HL-60 (cell line): Measurements from ENCODE around the gene JAKMIP1.

Experiments
- DNase-seq, 2 experiments: peaks; one replicate each; pipeline ENCODE4 v3.0.0-alpha.2; 2010 to 2020; ENCODE audit warnings: low read depth in 1 of 2, low spot score in 1 of 2
- H3K27ac ChIP-seq: fragments of 250-450 bp; sonication (Bioruptor Pico); replicated peaks from 2 replicates; pipeline ENCODE4 v1.5.1; 2020; ENCODE audit warnings: mild to moderate bottlenecking, moderate library complexity
- H3K27me3 ChIP-seq: fragments of 250-450 bp; sonication (Bioruptor Pico); 2 replicates; pipeline ENCODE4 v1.5.1; 2021; ENCODE audit warnings: mild to moderate bottlenecking, moderate library complexity; ENCODE audit not compliant: insufficient read depth, poor library complexity, severe bottlenecking
- H3K4me3 ChIP-seq: replicated peaks from 2 replicates; pipeline ENCODE4 v1.5.1; 2011; ENCODE audit warnings: mild to moderate bottlenecking, control low read depth, low read length; ENCODE audit not compliant: insufficient read depth
- GABPA ChIP-seq: IDR thresholded peaks from 2 replicates; pipeline ENCODE4 v1.6.1; 2012; ENCODE audit warnings: low read depth
- POLR2AphosphoS5 ChIP-seq: IDR thresholded peaks from 2 replicates; pipeline ENCODE4 v1.6.1; 2012; ENCODE audit warnings: low read depth
- SPI1 ChIP-seq: IDR thresholded peaks from 2 replicates; pipeline ENCODE4 v1.6.1; 2012; ENCODE audit warnings: low read depth, mild to moderate bottlenecking, borderline replicate concordance
- TF ChIP-seq, protein P1 (sequence below): IDR thresholded peaks from 2 replicates; pipeline ENCODE4 v1.6.1; 2012; ENCODE audit warnings: low read depth; ENCODE audit not compliant: insufficient replicate concordance
- TF ChIP-seq, protein P2 (sequence below): IDR thresholded peaks from one replicate; pipeline ENCODE4 v1.5.1; 2011; ENCODE audit warnings: low read length, control low read depth, inconsistent platforms; ENCODE audit not compliant: insufficient read depth

The JAKMIP1 gene

DNA sequence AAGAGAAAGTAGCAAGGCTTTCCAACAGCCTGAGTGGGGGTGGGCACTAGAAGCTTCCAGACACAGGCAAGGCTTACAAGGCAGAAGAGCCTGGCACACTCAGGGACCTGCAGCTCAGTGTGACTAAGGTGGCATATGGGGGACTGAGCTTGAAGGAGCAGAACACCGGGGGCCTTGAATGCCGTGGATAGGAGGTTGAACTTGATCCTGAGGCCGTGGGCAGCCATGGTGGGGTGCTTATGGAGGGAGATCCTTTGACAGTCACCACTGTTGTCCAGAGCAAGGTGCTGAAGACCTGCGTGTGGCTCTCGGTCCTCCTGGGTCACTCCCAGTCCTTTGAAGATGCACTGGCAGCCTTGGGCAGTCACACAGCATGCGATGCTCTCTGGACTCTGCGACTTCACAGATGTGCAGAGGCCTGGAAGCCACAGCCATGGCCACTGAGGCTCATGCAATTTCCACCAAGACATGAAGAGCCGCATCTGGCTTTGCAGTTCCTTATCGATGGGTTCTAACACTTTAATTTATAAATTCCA, 200.5 kb downstream of the JAKMIP1 start:
- no peak overlapping the region for H3K4me3 ChIP-seq
- H3K27me3 ChIP-seq, result no peaks in the 10 kb centered on the region
- H3K27ac ChIP-seq, result no peak overlapping the region
- DNase-seq, result no peak
- TF ChIP-seq GABPA, result no peak
- TF ChIP-seq SPI1, result no peak
- TF ChIP-seq POLR2AphosphoS5, result no peak
- TF ChIP-seq, protein P1, sequence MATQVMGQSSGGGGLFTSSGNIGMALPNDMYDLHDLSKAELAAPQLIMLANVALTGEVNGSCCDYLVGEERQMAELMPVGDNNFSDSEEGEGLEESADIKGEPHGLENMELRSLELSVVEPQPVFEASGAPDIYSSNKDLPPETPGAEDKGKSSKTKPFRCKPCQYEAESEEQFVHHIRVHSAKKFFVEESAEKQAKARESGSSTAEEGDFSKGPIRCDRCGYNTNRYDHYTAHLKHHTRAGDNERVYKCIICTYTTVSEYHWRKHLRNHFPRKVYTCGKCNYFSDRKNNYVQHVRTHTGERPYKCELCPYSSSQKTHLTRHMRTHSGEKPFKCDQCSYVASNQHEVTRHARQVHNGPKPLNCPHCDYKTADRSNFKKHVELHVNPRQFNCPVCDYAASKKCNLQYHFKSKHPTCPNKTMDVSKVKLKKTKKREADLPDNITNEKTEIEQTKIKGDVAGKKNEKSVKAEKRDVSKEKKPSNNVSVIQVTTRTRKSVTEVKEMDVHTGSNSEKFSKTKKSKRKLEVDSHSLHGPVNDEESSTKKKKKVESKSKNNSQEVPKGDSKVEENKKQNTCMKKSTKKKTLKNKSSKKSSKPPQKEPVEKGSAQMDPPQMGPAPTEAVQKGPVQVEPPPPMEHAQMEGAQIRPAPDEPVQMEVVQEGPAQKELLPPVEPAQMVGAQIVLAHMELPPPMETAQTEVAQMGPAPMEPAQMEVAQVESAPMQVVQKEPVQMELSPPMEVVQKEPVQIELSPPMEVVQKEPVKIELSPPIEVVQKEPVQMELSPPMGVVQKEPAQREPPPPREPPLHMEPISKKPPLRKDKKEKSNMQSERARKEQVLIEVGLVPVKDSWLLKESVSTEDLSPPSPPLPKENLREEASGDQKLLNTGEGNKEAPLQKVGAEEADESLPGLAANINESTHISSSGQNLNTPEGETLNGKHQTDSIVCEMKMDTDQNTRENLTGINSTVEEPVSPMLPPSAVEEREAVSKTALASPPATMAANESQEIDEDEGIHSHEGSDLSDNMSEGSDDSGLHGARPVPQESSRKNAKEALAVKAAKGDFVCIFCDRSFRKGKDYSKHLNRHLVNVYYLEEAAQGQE, result no peak
- TF ChIP-seq, protein P2, sequence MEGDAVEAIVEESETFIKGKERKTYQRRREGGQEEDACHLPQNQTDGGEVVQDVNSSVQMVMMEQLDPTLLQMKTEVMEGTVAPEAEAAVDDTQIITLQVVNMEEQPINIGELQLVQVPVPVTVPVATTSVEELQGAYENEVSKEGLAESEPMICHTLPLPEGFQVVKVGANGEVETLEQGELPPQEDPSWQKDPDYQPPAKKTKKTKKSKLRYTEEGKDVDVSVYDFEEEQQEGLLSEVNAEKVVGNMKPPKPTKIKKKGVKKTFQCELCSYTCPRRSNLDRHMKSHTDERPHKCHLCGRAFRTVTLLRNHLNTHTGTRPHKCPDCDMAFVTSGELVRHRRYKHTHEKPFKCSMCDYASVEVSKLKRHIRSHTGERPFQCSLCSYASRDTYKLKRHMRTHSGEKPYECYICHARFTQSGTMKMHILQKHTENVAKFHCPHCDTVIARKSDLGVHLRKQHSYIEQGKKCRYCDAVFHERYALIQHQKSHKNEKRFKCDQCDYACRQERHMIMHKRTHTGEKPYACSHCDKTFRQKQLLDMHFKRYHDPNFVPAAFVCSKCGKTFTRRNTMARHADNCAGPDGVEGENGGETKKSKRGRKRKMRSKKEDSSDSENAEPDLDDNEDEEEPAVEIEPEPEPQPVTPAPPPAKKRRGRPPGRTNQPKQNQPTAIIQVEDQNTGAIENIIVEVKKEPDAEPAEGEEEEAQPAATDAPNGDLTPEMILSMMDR, result no peak

DNA sequence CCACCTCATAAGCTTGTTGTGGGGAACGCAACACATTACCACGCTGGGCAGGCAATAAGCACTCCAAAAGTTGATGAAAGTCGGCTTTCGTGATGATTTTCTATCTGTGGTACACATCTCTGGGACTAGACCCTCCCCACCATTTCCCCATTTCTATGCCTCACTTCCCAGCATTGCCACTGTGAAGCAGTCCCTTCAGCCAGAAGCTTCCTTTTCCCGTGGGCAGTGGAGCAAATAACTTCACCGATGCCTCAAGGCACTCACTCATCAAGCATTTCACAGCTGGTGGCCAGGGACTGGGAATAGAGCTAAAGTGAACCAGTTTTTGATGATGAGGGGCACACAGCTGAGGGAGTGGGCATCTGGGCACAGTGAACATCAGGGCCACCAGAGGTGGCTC, 201.0 kb downstream of the JAKMIP1 start:
- Histone ChIP-seq H3K27me3 (no peaks in the 10 kb centered on the region), H3K27ac (no peak overlapping the region), H3K4me3 (no peak overlapping the region)
- no peak for DNase-seq
- TF ChIP-seq, protein P2, result no peak
- TF ChIP-seq, protein P1, result no peak
- no peak for TF ChIP-seq GABPA
- TF ChIP-seq POLR2AphosphoS5, result no peak
- no peak for TF ChIP-seq SPI1

DNA sequence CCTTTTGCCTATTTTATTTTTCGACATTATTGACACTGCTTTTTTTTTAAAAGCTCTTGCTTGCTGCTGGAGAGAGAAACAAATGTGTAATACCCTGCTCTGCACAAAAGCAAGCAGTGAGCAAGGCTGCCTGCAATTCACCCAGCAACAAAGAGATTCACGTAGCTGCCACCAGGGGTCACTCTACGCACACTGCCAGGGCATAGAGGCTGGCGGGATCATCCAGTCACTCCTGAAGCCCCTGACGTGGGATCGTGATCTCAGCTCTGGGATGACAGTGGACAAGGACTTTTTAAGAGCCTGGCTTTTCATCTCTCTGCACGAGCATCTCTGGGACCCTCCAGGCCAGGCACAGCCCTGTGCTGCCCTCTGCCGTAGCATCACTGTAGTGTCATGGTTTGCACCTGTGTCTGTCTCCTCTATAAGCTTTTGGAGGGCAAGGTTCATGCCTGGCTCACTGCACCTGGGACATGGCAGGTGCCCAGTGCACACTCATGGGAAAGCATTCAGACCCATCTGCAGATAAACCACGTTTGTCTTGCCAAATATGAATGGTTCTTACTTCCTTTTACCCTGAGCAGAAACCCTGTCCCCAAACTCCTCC, 201.9 kb downstream of the JAKMIP1 start:
- Histone ChIP-seq H3K4me3 (no peak overlapping the region), H3K27me3 (no peaks in the 10 kb centered on the region), H3K27ac (no peak overlapping the region)
- peak; percentile 15 to 19 for DNase-seq
- TF ChIP-seq SPI1, result no peak
- TF ChIP-seq, protein P2, result peak; percentile 69
- TF ChIP-seq GABPA, result no peak
- no peak for TF ChIP-seq POLR2AphosphoS5

DNA sequence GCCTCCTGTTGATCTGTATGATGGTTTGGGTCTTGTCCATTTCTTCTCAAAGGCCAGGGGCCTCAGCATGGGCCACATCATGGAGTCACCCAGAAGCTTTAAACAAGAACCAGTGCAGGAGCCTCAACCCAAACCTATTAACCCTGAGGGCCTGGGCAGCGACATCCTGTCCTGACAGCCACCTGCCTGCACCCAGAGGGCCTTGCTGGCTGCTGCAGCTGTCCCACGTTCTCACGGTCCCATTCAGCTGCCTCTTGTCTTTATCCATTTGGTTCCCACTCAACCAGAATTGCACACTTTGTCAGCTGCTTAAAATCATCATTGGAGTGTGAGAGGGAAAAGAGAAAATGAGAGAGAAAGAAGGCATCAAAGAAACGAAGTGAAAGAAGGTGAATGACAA, 203.7 kb downstream of the JAKMIP1 start:
- no peak overlapping the region for H3K27ac ChIP-seq
- H3K27me3 ChIP-seq, result no peaks in the 10 kb centered on the region
- no peak for DNase-seq
- H3K4me3 ChIP-seq, result no peak overlapping the region
- no peak for TF ChIP-seq SPI1
- TF ChIP-seq GABPA, result no peak
- TF ChIP-seq, protein P1, result no peak
